DND-41 (cell line): ENCODE measurements around the gene POU5F2.

ENCODE experiments used
- ATAC-seq: fragments of 200-7000 bp; cut with Tn5 transposase; 3 replicates; pipeline ENCODE4 v1.9.1; 2021; ENCODE audit warnings: low read depth; ENCODE audit not compliant: insufficient read depth
- DNase-seq: peaks from one replicate; pipeline ENCODE4 v3.0.0-alpha.2; 2020
- H2AFZ ChIP-seq: 2 replicates; pipeline ENCODE4 v1.6.0; 2012; ENCODE audit warnings: low read depth, low read length
- H3K27ac ChIP-seq: 2 replicates; pipeline ENCODE4 v1.5.1; 2012; ENCODE audit warnings: low read length, inconsistent platforms
- H3K27me3 ChIP-seq: fragments of 200-600 bp; sonication (generic); 2 replicates; pipeline ENCODE4 v1.6.0; 2012; ENCODE audit warnings: low read length, mild to moderate bottlenecking, inconsistent platforms; ENCODE audit not compliant: insufficient read depth, poor library complexity
- H3K36me3 ChIP-seq: 2 replicates; pipeline ENCODE4 v1.5.1; 2012; ENCODE audit warnings: low read length, inconsistent platforms; ENCODE audit not compliant: insufficient read depth
- H3K4me1 ChIP-seq: 2 replicates; pipeline ENCODE4 v1.5.1; 2012; ENCODE audit warnings: mild to moderate bottlenecking, low read length; ENCODE audit not compliant: insufficient read depth
- H3K4me2 ChIP-seq: 2 replicates; pipeline ENCODE4 v1.6.0; 2012; ENCODE audit warnings: mild to moderate bottlenecking, moderate library complexity, low read length, inconsistent platforms; ENCODE audit not compliant: insufficient read depth
- H3K4me3 ChIP-seq, 2 experiments: fragments of 200-600 bp in 1 of 2; shearing (Covaris generic) in 1 of 2; 2 replicates each; pipeline ENCODE4 v1.5.1; 2012 to 2016; ENCODE audit warnings: inconsistent platforms in 2 of 2, low read length in 2 of 2, mild to moderate bottlenecking in 2 of 2, low read depth in 1 of 2, moderate library complexity in 1 of 2
- H3K79me2 ChIP-seq: 2 replicates; pipeline ENCODE4 v1.6.0; 2012; ENCODE audit warnings: low read length, inconsistent platforms; ENCODE audit not compliant: insufficient read depth
- H3K9ac ChIP-seq: 2 replicates; pipeline ENCODE4 v1.6.0; 2012; ENCODE audit warnings: low read depth, mild to moderate bottlenecking, inconsistent platforms, low read length, moderate library complexity
- H3K9me3 ChIP-seq: 2 replicates; pipeline ENCODE4 v1.5.1; 2012; ENCODE audit warnings: low read length, moderate library complexity, mild to moderate bottlenecking, inconsistent platforms; ENCODE audit not compliant: insufficient read depth, severe bottlenecking
- H4K20me1 ChIP-seq: 2 replicates; pipeline ENCODE4 v1.6.0; 2012; ENCODE audit warnings: low read length; ENCODE audit not compliant: insufficient read depth
- CTCF ChIP-seq: IDR thresholded peaks from 2 replicates; pipeline ENCODE4 v1.5.1; 2012; ENCODE audit warnings: borderline replicate concordance, low read length, moderate library complexity, mild to moderate bottlenecking; ENCODE audit not compliant: poor library complexity, severe bottlenecking; ENCODE audit errors: extremely low read depth
- EZH2 ChIP-seq: IDR thresholded peaks from 3 replicates; pipeline ENCODE4 v1.6.1; 2012; ENCODE audit warnings: borderline replicate concordance, low read depth, mild to moderate bottlenecking, moderate library complexity, low read length, inconsistent platforms; ENCODE audit not compliant: severe bottlenecking

The POU5F2 gene

GRCh38 chr5:93691997-93692396 is 49.4 kb downstream of the POU5F2 start:
- Histone ChIP-seq H3K4me1 (no peaks in the 10 kb centered on the region), H3K36me3 (no peaks in the 10 kb centered on the region)

More at GRCh38 chr5:93691997-93692396, 49.4 kb downstream of the POU5F2 start:
- TF ChIP-seq CTCF = no peak
- TF ChIP-seq EZH2 = no peak
- no peak overlapping the region for H3K27ac ChIP-seq
- no peak overlapping the region for H3K4me2 ChIP-seq
- no peaks in the 10 kb centered on the region for H3K9me3 ChIP-seq
- H2AFZ ChIP-seq = no peak overlapping the region
- no peaks in the 10 kb centered on the region for H3K27me3 ChIP-seq
- no peaks in the 10 kb centered on the region for H3K79me2 ChIP-seq
- H3K4me3 ChIP-seq = no peak overlapping the region
- H3K9ac ChIP-seq = no peak overlapping the region
- H4K20me1 ChIP-seq = no peaks in the 10 kb centered on the region
- DNase-seq (no peak), ATAC-seq (no peak)
